ENCODE data around the gene KANK3. TPM values are rescaled to one million over a fixed set of nuclear protein-coding genes. Genes with fewer than 3 reads are reported as not detected.
"Not testable (repeated sequence)": the region's sequence is repeated elsewhere in the genome, so short reads cannot be mapped to it uniquely, and the experiment has no call there.

KANK3 gene
- total RNA-seq, 4 donors from 2014 or later = 7.1 to 16.0 (median 13.7) TPM

DNA sequence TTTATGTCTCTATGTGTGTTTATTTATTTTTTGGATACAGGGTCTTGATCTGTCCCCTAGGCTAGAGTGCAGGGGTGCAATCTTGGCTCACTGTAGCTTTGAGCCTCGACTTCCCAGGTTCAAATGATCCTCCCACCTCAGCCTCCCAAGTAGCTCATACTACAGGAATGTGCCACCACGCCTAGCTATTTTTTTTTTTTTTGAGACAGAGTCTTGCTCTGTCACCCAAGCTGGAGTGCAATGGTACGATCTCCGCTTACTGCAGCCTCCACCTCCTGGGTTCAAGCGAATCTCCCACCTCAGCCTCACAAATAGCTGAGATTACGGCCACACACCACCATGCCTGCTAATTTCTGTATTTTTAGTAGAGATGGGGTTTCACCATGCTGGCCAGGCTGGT, 15.9 kb upstream of the KANK3 start:
- H3K4me1 ChIP-seq = peaks cover 23 to 43% of the 10 kb centered on the region in 2 donors
- DNase-seq = no peak
- H3K36me3 ChIP-seq = no peaks in the 10 kb centered on the region
- in situ Hi-C loops (cut with MboI; ENCODE audit: low sequenced_read_pairs in 4 of 4) (loop anchor here in 3 of 4 donors (5.0 to 10.0 kb wide), 3 partner anchors 38 to 146 kb away; partner anchors contain the start of gene PRAM1 (in 2 of the 3)), intact Hi-C loops (cut with DNase I; ENCODE audit: low total_unique reads) (no loop called here)
- ATAC-seq = no peak
- H3K27me3 ChIP-seq = no peaks in the 10 kb centered on the region
- no peak overlapping the region for H3K4me3 ChIP-seq
- H3K27ac ChIP-seq = no peak overlapping the region
- no peak for TF ChIP-seq POLR2A (IDR thresholded peaks at IDR 0.05)
- TF ChIP-seq, protein P1, sequence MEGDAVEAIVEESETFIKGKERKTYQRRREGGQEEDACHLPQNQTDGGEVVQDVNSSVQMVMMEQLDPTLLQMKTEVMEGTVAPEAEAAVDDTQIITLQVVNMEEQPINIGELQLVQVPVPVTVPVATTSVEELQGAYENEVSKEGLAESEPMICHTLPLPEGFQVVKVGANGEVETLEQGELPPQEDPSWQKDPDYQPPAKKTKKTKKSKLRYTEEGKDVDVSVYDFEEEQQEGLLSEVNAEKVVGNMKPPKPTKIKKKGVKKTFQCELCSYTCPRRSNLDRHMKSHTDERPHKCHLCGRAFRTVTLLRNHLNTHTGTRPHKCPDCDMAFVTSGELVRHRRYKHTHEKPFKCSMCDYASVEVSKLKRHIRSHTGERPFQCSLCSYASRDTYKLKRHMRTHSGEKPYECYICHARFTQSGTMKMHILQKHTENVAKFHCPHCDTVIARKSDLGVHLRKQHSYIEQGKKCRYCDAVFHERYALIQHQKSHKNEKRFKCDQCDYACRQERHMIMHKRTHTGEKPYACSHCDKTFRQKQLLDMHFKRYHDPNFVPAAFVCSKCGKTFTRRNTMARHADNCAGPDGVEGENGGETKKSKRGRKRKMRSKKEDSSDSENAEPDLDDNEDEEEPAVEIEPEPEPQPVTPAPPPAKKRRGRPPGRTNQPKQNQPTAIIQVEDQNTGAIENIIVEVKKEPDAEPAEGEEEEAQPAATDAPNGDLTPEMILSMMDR (IDR thresholded peaks at IDR 0.05 in 4 of 5, conservative IDR thresholded peaks at IDR 0.05 in 1 of 5) = no peak
- peaks cover 0 to 5% (median 0%) of the 10 kb centered on the region in 3 donors for H3K9me3 ChIP-seq

GRCh38 chr19:8357007-8357521, 14.0 kb upstream of the KANK3 start:
- Histone ChIP-seq H3K4me1 (peaks cover 15 to 40% of the 10 kb centered on the region in 2 donors), H3K9me3 (peaks cover 0 to 5% (median 0%) of the 10 kb centered on the region in 3 donors), H3K27ac (no peak overlapping the region), H3K36me3 (no peaks in the 10 kb centered on the region), H3K27me3 (no peaks in the 10 kb centered on the region), H3K4me3 (no peak overlapping the region)
- intact Hi-C loops (cut with DNase I; ENCODE audit: low total_unique reads) = no loop called here
- no peak for DNase-seq
- ATAC-seq = no peak
- in situ Hi-C loops (cut with MboI; ENCODE audit: low sequenced_read_pairs in 4 of 4) = loop anchor here in 3 of 4 donors (5.0 to 10.0 kb wide), 3 partner anchors 40 to 148 kb away; partner anchors contain the start of gene PRAM1 (in 2 of the 3)
- TF ChIP-seq, protein P1 (IDR thresholded peaks at IDR 0.05 in 4 of 5, conservative IDR thresholded peaks at IDR 0.05 in 1 of 5) = no peak
- TF ChIP-seq POLR2A (IDR thresholded peaks at IDR 0.05) = no peak

DNA sequence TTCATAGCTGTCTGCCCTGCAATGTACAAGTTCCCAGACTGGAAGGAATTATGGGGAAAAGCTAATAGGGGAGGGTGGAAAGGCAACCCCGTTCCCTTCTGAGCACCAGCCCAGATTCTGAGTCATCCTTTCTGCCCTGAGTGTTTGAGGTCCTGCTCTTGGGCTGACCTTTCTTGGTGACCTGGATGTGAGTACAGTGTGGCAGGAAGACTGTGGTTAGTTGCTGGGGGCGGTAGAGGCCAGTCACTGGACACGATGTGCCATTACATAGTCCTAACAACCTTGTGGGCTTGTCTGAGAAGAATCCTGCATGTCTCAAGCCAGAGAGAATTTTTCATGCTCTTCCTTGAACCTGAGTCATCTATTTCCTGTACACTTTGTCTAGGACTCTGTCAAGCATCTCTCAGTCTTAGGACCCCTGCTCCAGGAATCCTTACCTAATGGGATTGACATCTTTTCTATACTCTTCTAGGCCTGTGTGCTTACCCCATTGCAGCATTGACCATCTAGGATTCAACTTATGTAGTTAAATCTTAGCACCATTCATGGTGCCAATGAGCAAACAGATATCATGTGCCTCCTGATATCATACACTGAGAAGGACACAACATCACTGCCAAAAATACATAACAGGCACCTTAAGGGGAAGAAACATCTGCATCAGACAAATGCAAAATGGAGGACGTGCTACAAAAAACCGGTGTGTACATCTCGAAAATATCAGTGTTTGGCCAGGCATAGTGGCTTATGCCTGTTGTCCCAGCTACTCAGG, 12.8 kb upstream of the KANK3 start:
- no peak overlapping the region for H3K4me3 ChIP-seq
- TF ChIP-seq POLR2A (IDR thresholded peaks at IDR 0.05) = no peak
- TF ChIP-seq, protein P1 (IDR thresholded peaks at IDR 0.05 in 4 of 5, conservative IDR thresholded peaks at IDR 0.05 in 1 of 5) = no peak
- DNase-seq (peak in 1 of 2 donors; percentile 48), ATAC-seq (peak; percentile 34 to 55)
- no peaks in the 10 kb centered on the region for H3K36me3 ChIP-seq
- peaks cover 0 to 5% (median 0%) of the 10 kb centered on the region in 3 donors for H3K9me3 ChIP-seq
- peak overlapping the region in 2 of 4 donors; percentile 39 to 41 for H3K27ac ChIP-seq
- H3K27me3 ChIP-seq = no peaks in the 10 kb centered on the region
- in situ Hi-C loops (cut with MboI; ENCODE audit: low sequenced_read_pairs in 4 of 4) (loop anchor here in 3 of 4 donors (5.0 to 10.0 kb wide), 3 partner anchors 41 to 149 kb away; partner anchors contain the start of gene PRAM1 (in 2 of the 3)), intact Hi-C loops (cut with DNase I; ENCODE audit: low total_unique reads) (no loop called here)
- H3K4me1 ChIP-seq = peaks cover 5 to 30% of the 10 kb centered on the region in 2 donors

DNA sequence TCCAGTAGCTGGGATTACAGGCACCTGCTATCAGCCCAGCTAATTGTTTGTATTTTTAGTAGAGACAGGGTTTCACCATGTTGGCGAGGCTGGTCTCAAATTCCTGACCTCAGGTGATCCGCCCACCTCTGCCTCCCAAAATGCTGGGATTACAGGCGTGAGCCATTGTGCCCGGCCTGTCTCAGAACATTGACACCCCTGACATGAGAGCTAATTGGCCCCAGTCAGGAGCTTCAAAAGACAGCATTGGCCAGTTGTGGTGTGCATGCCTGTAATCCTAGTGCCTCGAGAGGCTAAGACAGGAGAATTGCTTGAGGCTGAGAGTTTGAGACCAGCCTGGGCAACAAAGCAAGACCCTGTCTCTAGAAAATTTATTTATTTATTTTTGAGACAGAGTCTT, 9.8 kb upstream of the KANK3 start:
- not testable (repeated sequence) for H3K27ac ChIP-seq

More for the DNA sequence above, 9.8 kb upstream of the KANK3 start:
- not testable (repeated sequence) for ATAC-seq, H3K27me3 ChIP-seq, H3K9me3 ChIP-seq, H3K36me3 ChIP-seq, DNase-seq, H3K4me3 ChIP-seq
- in situ Hi-C loops (cut with MboI; ENCODE audit: low sequenced_read_pairs in 4 of 4) (loop anchor here in 3 of 4 donors (5.0 to 10.0 kb wide), 3 partner anchors 44 to 152 kb away; partner anchors contain the start of gene PRAM1 (in 2 of the 3)), intact Hi-C loops (cut with DNase I; ENCODE audit: low total_unique reads) (loop anchor here (5.0 kb wide), 1 partner anchor 224 kb away; the partner anchor contains the start of gene MYO1F)
- peaks cover 5 to 27% of the 10 kb centered on the region in 2 donors for H3K4me1 ChIP-seq
